ENCODE results near the gene RNF121. TPM values are rescaled to one million over a fixed set of nuclear protein-coding genes. Genes with fewer than 3 reads are reported as not detected.

The RNF121 gene
- total and polyA plus RNA-seq, 4 donors, result 10.2 to 31.1 (median 14.2) TPM

DNA sequence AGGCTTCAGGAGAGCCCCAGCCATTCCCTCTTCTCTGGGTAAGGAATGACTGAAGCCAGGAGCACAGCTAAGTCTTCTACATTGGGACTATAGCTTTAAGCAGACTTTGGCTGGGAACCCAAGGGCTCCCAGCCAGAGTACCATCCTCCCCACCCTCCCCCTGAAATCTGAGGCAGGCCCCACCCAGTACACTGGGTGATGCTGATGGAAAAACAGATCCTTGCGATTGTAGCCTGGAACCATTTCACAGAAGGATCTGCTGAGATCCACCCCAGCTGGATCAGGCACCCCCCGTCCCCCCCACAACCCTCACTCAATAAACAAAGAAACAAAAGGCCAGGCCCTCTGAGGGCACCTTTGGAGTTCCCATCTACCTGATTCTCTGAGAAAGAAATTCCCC is 109.6 kb downstream of the RNF121 start:
- DNase-seq (ENCODE audit: low spot score), result no peak

More for the DNA sequence above, 109.6 kb downstream of the RNF121 start:
- Histone ChIP-seq H3K4me3 (ENCODE audit: low read depth in 1 of 3, low read length in 3 of 3) (no peak overlapping the region), H3K27me3 (ENCODE audit: control insufficient read depth in 4 of 4, insufficient read depth in 4 of 4, low read length in 3 of 4) (no peaks in the 10 kb centered on the region), H3K36me3 (ENCODE audit: control insufficient read depth in 4 of 4, insufficient read depth in 3 of 4, low read depth in 1 of 4, low read length in 3 of 4) (peaks cover 0 to 7% (median 5%) of the 10 kb centered on the region in 4 donors), H3K9me3 (ENCODE audit: control insufficient read depth in 4 of 4, low read length in 3 of 4) (no peaks in the 10 kb centered on the region), H3K4me1 (ENCODE audit: control insufficient read depth in 4 of 4, insufficient read depth in 4 of 4, low read length in 3 of 4) (peaks cover 10 to 34% (median 24%) of the 10 kb centered on the region in 4 donors), H3K9ac (ENCODE audit: low read depth in 1 of 2, low read length in 2 of 2) (no peak overlapping the region), H3K27ac (ENCODE audit: low read depth in 1 of 2, low read length in 2 of 2) (peak overlapping the region; percentile 90 to 95)
- WGBS, result 33% methylated on average over 2 of the region's 2 CpGs
- TF ChIP-seq NR2F2 (IDR thresholded peaks at IDR 0.05) (no peak), EGR1 (IDR thresholded peaks at IDR 0.05; ENCODE audit: low read depth in 2 of 2) (no peak), RAD21 (IDR thresholded peaks at IDR 0.05) (no peak), HNF4A (conservative IDR thresholded peaks at IDR 0.05) (no peak), FOXA2 (IDR thresholded peaks at IDR 0.05) (no peak), RXRA (IDR thresholded peaks at IDR 0.05) (no peak), YY1 (IDR thresholded peaks at IDR 0.05) (no peak), TAF1 (conservative IDR thresholded peaks at IDR 0.05) (no peak), GABPA (IDR thresholded peaks at IDR 0.05 in 1 of 2, conservative IDR thresholded peaks at IDR 0.05 in 1 of 2) (no peak), FOXA1 (IDR thresholded peaks at IDR 0.05) (no peak), SP1 (IDR thresholded peaks at IDR 0.05) (no peak)
- TF ChIP-seq, protein P1, sequence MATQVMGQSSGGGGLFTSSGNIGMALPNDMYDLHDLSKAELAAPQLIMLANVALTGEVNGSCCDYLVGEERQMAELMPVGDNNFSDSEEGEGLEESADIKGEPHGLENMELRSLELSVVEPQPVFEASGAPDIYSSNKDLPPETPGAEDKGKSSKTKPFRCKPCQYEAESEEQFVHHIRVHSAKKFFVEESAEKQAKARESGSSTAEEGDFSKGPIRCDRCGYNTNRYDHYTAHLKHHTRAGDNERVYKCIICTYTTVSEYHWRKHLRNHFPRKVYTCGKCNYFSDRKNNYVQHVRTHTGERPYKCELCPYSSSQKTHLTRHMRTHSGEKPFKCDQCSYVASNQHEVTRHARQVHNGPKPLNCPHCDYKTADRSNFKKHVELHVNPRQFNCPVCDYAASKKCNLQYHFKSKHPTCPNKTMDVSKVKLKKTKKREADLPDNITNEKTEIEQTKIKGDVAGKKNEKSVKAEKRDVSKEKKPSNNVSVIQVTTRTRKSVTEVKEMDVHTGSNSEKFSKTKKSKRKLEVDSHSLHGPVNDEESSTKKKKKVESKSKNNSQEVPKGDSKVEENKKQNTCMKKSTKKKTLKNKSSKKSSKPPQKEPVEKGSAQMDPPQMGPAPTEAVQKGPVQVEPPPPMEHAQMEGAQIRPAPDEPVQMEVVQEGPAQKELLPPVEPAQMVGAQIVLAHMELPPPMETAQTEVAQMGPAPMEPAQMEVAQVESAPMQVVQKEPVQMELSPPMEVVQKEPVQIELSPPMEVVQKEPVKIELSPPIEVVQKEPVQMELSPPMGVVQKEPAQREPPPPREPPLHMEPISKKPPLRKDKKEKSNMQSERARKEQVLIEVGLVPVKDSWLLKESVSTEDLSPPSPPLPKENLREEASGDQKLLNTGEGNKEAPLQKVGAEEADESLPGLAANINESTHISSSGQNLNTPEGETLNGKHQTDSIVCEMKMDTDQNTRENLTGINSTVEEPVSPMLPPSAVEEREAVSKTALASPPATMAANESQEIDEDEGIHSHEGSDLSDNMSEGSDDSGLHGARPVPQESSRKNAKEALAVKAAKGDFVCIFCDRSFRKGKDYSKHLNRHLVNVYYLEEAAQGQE (IDR thresholded peaks at IDR 0.05), result no peak
- TF ChIP-seq, protein P2, sequence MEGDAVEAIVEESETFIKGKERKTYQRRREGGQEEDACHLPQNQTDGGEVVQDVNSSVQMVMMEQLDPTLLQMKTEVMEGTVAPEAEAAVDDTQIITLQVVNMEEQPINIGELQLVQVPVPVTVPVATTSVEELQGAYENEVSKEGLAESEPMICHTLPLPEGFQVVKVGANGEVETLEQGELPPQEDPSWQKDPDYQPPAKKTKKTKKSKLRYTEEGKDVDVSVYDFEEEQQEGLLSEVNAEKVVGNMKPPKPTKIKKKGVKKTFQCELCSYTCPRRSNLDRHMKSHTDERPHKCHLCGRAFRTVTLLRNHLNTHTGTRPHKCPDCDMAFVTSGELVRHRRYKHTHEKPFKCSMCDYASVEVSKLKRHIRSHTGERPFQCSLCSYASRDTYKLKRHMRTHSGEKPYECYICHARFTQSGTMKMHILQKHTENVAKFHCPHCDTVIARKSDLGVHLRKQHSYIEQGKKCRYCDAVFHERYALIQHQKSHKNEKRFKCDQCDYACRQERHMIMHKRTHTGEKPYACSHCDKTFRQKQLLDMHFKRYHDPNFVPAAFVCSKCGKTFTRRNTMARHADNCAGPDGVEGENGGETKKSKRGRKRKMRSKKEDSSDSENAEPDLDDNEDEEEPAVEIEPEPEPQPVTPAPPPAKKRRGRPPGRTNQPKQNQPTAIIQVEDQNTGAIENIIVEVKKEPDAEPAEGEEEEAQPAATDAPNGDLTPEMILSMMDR (IDR thresholded peaks at IDR 0.05; ENCODE audit: low read depth, low read length, missing input control), result no peak
- TF ChIP-seq, protein P3, sequence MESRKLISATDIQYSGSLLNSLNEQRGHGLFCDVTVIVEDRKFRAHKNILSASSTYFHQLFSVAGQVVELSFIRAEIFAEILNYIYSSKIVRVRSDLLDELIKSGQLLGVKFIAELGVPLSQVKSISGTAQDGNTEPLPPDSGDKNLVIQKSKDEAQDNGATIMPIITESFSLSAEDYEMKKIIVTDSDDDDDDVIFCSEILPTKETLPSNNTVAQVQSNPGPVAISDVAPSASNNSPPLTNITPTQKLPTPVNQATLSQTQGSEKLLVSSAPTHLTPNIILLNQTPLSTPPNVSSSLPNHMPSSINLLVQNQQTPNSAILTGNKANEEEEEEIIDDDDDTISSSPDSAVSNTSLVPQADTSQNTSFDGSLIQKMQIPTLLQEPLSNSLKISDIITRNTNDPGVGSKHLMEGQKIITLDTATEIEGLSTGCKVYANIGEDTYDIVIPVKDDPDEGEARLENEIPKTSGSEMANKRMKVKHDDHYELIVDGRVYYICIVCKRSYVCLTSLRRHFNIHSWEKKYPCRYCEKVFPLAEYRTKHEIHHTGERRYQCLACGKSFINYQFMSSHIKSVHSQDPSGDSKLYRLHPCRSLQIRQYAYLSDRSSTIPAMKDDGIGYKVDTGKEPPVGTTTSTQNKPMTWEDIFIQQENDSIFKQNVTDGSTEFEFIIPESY (IDR thresholded peaks at IDR 0.05), result no peak
- TF ChIP-seq, protein P4, sequence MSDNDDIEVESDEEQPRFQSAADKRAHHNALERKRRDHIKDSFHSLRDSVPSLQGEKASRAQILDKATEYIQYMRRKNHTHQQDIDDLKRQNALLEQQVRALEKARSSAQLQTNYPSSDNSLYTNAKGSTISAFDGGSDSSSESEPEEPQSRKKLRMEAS (IDR thresholded peaks at IDR 0.05), result no peak
